HG03575 (cell line): ENCODE measurements around the gene PEF1.

Experiments
- ATAC-seq: cut with Tn5 transposase; IDR thresholded peaks from one replicate; pipeline ENCODE4 v1.9.1; 2021; ENCODE audit not compliant: unreplicated experiment, insufficient number of reproducible peaks, low FRiP score; ENCODE audit errors: extremely low read depth

PEF1 gene

DNA sequence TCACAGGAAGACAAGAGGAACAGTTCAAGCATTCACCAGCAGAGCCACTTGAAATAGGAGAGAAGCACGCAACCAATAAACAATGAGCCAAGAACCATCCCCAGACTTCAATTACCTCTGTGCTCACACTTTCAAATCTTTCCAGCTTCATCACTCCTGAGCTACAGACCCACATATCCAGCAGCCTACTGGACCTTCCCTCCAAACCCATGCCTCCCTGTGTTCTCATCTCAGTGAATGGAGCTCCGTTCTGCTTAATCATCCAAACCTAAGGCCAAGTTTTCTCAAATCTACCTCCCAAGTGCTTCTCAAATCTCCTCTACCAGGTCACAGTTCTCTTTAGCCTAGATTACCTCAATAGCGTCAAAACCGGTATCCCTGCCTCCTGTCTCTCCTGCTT is 3.7 kb downstream of the PEF1 start:
- ATAC-seq, result no peak

DNA sequence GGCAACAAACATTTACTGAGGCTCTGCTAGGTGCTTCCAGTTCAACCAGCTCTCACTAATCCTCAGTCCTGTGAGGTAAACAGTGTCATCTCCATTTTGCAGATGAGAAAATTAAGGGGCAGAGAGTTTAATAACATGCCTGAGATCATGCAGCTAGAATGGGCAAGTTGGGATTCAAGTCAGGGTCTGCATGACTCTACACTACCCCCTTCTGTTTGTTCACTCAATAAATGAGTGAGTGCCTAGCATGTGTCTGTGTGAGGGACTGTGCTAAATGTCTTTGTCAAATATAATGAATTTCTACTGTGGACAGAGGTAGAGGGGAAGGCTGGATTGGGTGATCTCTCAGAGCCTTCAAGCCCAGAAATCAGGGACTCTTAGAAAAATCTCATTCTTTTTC is 4.5 kb downstream of the PEF1 start:
- ATAC-seq, result no peak

DNA sequence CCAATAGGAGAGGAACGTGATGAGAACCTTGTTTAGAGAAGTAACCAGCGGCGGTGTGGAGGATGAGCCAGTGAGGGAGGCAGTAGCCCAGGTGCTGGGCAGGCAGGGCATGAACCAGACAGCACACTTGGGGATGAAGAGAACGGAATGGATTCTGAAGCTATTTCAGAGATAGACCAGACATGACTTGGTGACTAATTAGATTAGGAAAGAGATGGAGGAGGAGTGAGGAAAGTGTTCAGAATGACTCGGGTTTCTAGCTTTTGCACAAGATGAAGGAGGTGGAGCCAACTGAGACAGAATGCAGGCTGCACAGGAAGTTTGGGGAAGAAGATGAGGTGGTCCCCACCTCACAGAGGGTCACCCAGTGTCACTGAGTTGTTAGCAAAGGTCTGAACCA is 5.1 kb downstream of the PEF1 start:
- ATAC-seq, result no peak

DNA sequence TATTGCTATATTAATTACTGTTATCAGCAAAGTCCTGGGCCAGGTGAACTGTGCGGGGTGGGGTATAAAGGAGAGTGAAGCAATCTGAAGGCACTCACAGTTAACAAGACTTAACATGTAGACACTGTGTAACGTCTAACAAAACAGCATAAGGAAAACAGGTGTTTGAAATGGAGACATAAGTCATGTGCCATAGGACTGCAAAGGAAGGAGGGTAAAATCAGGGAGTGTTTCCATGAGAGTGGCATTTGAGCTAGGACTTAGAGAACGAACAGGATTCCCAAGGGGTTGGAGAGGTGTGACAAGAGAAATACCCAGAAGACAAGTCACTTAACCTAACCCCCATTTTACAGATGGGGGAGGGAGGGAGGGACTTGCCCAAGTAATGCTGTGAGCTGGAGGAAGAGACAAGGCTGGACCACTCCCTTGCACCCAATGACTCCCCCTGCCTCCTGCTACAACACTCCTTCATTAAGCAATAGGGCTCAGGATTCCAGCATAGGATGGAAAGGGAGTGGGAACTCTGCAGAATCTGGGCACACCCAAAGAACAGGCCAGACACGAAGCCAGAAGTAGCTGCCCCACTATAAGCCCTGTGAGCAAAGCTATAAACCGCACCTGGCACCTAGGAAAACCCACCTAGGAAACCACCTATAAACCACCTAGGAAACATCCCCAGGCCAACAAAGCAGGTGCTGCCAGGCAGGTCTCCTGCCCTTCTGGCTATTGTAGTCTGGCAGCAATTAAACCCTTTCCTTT is 6.6 kb downstream of the PEF1 start:
- ATAC-seq, result no peak

DNA sequence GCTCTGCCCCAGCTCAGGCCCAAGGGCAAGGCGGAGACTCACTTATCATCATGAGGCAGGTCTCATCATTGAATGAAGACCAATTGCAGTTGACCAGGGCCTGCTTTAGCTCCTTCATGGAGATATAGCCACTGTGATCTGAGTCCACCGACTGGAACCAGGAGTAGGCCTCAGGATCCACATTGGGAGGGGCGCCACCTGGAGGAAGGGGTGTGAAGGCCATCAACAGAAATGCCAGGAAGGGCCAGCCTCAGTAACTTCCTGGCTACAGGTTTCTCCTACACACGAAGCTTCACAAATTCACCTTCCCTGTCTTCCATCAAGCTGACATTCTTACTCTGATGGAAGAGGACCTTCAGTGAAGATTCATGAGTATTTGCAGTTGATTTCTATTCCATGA is 11.6 kb downstream of the PEF1 start:
- ATAC-seq, result no peak

DNA sequence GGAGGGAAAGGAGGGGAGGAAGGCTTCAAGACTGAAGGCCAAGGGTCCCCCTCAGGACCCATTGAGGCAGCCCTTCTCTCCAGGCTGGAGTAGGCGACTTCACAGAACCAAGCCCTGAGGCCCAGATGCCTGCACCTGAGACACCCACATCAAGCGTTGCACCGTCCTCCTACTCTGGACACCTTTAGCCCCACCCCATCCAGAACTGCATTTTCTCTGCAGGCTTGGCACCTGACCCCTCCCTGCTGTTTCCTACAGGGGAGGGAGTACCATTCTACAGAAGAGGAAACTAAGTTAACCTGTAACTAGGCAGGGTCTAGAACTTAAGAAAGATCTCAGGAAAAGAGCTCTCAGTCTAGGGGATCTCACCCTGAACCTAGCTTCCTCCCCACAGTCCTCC is 12.0 kb downstream of the PEF1 start:
- no peak for ATAC-seq

DNA sequence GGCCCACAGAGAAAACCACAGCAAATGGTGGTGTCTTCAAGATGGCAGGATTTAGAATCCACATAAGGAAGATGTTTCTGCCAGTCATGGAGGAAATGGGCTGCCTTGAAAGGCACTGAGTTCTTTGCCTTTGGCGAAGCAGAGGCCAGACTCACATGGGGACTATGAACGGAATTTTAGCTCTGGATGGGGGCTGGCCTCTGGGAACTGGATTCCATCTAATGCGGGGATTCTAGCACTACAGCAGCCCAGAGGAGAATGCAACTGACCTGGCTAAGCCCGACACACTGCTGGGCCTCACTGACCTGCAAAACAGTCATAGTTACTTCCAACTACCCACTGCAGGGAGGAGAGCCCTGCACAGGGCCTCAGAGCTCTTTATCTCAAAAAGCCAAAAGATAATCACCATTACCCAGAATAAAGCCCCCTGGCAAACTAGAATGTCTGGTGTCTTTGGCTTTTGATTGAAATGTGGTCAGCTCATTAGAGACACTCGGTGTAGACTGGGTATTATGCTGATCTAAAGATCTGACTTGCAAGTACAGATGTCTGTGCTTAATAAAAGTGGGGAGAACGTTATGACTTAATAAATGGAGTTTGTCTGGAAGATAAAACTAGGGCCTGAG is 15.6 kb downstream of the PEF1 start:
- ATAC-seq, result no peak

DNA sequence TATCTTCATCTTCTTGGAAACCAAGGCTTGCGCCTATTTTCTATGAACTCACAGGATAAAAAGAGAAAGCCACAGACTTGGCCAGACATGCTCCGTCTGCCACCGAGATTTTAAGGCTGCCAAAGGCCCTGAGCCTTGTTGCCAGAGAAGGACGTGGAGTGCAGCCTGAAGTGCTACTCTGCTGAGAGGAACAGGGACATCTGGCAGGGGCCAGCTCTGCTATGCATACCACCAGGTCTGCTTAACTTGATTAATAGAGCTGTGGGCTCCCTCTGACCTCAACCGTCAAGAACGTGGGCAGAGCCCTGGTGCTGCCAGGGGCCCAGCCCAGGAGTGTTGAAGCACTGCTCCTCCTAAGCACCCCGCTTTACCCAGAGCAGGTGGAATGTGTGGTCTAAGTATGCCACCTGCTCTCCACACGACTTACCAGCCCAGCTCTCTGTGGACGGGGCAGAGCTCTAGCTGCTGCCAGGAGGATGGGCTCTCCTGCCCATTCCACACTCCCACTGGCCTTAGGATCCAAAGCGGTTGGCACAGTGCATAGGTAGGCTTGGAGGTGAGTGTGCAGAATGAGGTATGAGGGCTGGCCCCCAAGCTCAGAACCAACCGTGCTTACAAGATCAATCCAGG is 16.6 kb downstream of the PEF1 start:
- no peak for ATAC-seq

DNA sequence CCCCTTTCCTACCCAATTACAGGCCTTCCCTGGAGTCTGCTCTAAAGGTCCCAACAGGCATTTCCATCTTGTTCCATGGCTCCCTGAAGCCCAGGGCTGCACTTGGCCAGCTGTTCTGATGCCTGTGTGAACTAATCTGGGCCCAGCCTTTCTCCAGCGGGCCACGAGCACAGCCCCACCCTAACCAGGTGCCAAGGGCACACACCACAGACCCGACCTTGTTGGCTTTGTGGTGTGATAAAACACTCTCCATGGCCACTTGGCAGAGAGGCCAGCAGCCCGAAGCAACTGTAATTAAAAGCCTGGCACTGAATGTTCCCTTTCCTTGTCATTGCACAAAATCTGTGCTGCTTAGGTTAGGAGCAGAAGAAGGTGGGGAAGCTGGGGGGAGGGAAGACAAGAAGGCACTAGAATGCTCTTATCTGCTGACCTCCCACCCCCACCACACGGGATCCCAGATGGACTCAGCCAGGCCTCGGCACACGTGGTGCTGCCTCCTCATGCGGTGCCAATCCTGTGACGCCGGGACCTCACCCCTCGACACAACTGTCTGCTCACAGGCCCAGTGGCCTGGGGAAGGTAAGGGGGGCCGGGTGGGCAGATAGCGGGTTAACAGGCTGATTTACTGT is 17.3 kb downstream of the PEF1 start:
- no peak for ATAC-seq

DNA sequence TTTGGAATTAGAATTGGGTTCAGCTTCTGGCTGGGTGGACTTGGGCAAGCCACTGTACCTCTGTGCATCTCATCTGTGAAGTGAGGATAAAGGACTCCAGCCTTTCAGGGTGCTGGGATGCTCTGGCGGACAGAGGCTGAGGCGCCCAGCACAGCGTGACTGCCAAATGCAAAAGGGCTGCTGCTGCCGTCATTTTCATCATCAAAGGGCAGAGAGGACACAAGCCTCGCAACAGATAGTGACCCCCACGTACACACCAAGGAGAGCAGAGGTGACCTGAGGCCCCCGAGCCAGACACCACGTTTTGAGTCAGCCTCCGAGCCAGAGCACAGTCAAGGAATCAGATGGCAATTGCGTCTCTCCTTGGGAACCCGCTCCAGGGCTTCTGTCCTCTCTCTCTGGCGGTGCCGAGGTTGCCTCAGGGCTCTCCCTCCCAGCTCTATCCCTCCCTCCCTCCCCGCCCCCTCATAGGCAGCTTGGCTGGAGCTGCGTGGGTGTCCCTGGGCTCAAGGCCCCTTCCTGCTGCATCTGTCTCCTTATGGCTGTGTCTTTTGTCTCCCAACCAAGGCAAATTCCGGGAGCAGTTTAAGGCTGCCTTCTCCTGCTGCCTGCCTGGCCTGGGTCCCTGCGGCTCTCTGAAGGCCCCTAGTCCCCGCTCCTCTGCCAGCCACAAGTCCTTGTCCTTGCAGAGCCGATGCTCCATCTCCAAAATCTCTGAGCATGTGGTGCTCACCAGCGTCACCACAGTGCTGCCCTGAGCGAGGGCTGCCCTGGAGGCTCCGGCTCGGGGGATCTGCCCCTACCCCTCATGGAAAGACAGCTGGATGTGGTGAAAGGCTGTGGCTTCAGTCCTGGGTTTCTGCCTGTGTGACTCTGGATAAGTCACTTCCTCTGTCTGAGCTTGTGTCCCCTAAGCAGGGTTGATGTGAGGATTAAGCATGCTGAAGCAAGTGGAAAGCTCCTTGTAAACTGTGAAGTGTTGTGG is 18.2 kb downstream of the PEF1 start:
- ATAC-seq, result no peak

DNA sequence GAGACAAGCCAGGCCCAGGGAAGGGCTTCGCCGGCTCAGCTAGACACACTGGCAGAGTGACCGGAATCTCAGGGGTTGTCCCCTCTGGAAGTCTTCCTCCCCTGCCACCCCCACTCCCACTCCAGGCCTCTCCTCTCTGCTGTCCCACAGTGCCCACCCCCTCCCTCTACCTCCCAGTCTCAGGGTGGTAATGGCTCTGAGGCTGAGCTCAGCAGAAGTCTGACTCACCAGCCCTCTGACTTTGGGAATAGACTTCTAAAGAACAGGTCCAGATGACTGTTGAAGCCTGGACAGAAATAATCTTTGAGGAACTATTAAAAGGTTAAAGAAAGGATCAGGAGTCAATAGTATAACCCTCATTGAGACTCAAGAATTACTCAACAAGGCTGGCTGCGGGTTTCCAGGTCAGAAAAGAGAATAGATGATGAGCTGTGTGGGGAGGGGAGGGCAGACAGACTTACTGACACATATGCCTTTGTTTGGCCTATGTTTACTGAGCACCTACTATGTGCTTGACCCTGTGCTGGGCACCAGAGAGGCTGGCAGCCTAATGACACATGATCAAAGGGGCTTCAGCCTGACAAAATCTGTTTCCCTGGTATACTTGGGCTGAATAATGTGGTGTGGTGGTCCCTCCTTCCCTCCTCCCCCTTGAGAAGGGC is 19.0 kb downstream of the PEF1 start:
- no peak for ATAC-seq

DNA sequence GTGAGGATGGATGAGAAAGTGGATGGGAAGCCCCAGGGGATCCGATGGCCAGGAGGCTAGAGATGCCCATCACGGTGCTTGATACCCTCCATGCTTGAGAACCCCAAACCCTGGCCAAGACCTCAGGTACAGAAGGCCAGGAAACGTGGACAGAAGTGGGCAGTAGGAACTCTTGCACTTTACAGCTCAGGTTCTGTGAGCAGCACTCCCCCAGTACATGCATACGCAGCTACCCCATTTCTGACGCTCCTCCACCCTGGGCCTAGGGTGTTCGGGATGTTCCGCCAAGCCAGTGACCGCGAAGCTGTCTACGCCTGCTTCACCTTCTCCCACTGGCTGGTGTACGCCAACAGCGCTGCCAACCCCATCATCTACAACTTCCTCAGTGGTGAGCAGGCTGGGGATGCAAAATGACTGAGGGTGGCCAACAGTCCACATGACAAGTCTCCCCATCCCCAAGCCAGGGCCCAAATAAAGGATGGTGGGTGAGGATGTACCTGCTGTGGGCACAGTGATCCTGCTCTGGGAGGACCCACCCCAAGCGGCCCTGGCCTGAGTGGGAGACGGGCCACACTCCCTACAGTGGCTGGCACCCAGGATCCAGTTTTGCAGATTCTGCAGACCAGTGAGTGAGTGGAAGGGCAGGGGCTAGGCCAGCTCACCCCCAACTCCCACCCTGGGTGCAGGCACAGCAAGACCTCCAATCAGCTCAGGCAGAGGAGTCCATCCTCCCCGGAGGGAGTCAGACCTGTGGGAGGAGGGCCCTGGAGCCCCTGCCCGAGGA is 19.8 kb downstream of the PEF1 start:
- ATAC-seq, result no peak

DNA sequence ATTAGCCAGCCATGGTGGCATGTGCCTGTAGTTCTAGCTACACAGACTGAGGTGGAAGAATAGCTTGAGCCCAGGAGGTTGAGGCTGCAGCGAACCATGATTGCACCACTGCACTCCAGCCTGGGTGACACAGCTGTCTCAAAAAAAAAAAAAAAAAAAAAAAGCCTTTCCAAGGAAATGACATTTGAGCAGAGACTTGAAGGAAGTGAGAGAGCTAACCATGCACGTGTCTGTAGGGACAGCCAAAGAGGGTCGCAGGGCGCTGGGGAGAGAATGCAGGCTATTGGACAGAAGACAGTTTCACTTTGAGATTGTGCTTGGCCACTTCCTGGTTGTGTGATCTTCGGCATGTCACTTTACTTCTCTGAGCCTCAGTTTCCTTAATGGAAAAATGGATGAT is 20.4 kb downstream of the PEF1 start:
- ATAC-seq, result no peak

DNA sequence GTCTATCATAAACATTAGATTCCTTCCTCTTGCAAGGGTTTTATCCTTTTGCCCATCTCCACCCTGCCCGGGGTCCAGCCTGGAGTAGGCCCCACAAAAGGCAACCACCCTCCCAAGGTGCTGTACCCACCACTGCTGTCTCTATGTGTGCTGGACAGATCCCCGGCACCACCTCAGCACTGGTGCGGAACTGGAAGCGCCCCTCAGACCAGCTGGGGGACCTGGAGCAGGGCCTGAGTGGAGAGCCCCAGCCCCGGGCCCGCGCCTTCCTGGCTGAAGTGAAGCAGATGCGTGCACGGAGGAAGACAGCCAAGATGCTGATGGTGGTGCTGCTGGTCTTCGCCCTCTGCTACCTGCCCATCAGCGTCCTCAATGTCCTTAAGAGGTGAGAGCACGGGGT is 21.3 kb downstream of the PEF1 start:
- ATAC-seq, result no peak

DNA sequence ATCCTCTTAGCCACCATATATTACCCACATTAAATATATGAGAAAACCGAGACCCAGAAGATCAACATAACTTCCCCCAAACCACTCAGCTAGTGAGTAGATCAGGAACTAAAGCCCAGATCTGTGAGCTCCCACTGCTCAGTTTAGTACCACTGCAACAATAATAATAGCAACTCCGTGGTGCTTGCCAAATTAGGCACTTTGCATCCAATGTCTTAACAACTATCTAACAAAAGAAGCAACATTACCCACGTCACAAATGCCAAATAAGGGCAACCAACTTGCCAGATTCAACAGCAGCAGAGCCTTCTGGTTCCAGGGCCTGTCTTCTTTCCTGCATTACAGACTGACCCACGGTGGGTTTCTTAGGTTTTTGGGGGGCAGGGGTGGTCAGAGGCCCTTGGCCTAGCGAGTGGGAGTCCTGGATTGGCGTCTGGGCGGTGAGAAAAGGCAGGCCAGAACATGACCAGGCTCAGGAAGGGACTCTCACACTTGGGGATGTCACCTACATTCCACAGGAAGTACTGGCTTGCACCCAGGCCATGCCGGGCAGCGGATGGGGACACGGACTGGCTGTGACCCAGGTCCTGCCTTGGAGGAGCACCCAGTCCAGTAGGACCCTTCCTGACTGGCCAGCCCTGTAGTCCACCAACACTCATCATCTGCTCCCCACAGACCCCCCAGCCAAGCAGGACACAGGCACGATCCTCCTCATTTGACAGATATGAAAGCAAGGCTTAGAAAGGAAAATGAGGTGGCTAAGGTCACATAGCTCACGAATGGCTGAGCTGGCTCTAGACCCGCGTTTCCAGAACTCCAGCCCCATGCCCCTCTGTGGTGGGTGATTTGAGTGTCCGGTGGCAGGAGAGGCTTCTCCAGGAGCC is 22.6 kb downstream of the PEF1 start:
- no peak for ATAC-seq

DNA sequence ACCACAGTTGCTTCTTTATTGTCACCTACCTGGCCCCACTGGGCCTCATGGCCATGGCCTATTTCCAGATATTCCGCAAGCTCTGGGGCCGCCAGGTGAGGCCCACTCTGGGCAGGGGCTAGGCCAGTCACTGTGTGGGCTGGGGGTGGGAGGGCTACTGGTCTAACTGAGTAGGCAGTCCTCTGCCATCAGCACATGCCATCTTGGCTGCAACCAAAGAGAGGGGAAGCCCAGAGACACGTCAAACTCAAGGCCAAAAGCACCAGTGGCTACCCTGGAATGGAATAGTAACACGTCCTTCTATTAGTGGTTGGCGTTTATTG is 23.2 kb downstream of the PEF1 start:
- no peak for ATAC-seq
